Measurements from ENCODE around the gene TXLNG. TPM values are rescaled to one million over a fixed set of nuclear protein-coding genes. Genes with fewer than 3 reads are reported as not detected.
A peak's percentile ranks its signal among the peaks of the same experiment; 100 is the strongest.

Gene TXLNG
- total and polyA plus RNA-seq, 3 donors from 2014 or later = 9.2 to 14.0 (median 13.7) TPM

GRCh38 chrX:16832301-16832700 is 46.0 kb downstream of the TXLNG start:
- peaks cover 6% of the 10 kb centered on the region for H3K4me1 ChIP-seq
- no peak overlapping the region for H3K4me3 ChIP-seq
- TF ChIP-seq POLR2A (IDR thresholded peaks at IDR 0.05) (no peak), CTCF (IDR thresholded peaks at IDR 0.05) (no peak)
- H3K27ac ChIP-seq = no peak overlapping the region
- H3K27me3 ChIP-seq = no peaks in the 10 kb centered on the region
- no peaks in the 10 kb centered on the region for H3K9me3 ChIP-seq
- intact Hi-C loops (cut with DNase I; ENCODE audit: low total_unique reads) = no loop called here
- WGBS, 2 donors = 38 to 42% methylated on average over 5 of the region's 5 CpGs
- no peaks in the 10 kb centered on the region for H3K36me3 ChIP-seq (ENCODE audit: low read depth, missing control alignments)
- DNase-seq = peak; percentile 55

- Histone ChIP-seq H3K27me3 (no peaks in the 10 kb centered on the region), H3K4me3 (no peak overlapping the region), H3K27ac (peak overlapping the region; percentile 24 to 59), H3K4me1 (no peaks in the 10 kb centered on the region), H3K9me3 (no peaks in the 10 kb centered on the region), H3K36me3 (ENCODE audit: low read depth, missing control alignments) (no peaks in the 10 kb centered on the region)
- no peak for TF ChIP-seq CTCF (IDR thresholded peaks at IDR 0.05)
- TF ChIP-seq POLR2A (IDR thresholded peaks at IDR 0.05) = no peak
- no peak for DNase-seq
- 48 to 69% methylated on average over 6 of the region's 6 CpGs for WGBS, 2 donors
- intact Hi-C loops (cut with DNase I; ENCODE audit: low total_unique reads) = no loop called here
These were observed 48.5 kb downstream of the TXLNG start for GRCh38 chrX:16834806-16835205.

- no peaks in the 10 kb centered on the region for H3K27me3 ChIP-seq
- H3K4me3 ChIP-seq = no peak overlapping the region
- 72 to 88% methylated on average over 2 to 3 of the region's 9 CpGs for WGBS, 2 donors
- H3K27ac ChIP-seq = no peak overlapping the region
- intact Hi-C loops (cut with DNase I; ENCODE audit: low total_unique reads) = no loop called here
- no peaks in the 10 kb centered on the region for H3K9me3 ChIP-seq
- TF ChIP-seq CTCF (IDR thresholded peaks at IDR 0.05) (peak in 2 of 3 experiments; percentile 16 to 44), POLR2A (IDR thresholded peaks at IDR 0.05) (no peak)
- no peak for DNase-seq
- no peaks in the 10 kb centered on the region for H3K4me1 ChIP-seq
- H3K36me3 ChIP-seq (ENCODE audit: low read depth, missing control alignments) = no peaks in the 10 kb centered on the region
These were observed 50.1 kb downstream of the TXLNG start for GRCh38 chrX:16836371-16836770.

- Histone ChIP-seq H3K36me3 (ENCODE audit: low read depth, missing control alignments) (no peaks in the 10 kb centered on the region), H3K4me1 (no peaks in the 10 kb centered on the region), H3K4me3 (no peak overlapping the region), H3K27me3 (no peaks in the 10 kb centered on the region), H3K9me3 (no peaks in the 10 kb centered on the region), H3K27ac (peak overlapping the region in 1 of 2 donors; percentile 25)
- DNase-seq = no peak
- intact Hi-C loops (cut with DNase I; ENCODE audit: low total_unique reads) = no loop called here
- no peak for TF ChIP-seq CTCF (IDR thresholded peaks at IDR 0.05)
- no peak for TF ChIP-seq POLR2A (IDR thresholded peaks at IDR 0.05)
- WGBS, 2 donors = 45 to 54% methylated on average over 10 to 11 of the region's 11 CpGs
These were observed 52.2 kb downstream of the TXLNG start for GRCh38 chrX:16838202-16839066.

Data from testis (tissue), 3 donors.